Activated naive CD8-positive, alpha-beta T cell (primary cell): Measurements from ENCODE around the gene CHMP5.
A peak's percentile ranks its signal among the peaks of the same experiment; 100 is the strongest.

Source experiments
- H3K27ac Mint-ChIP-seq: one replicate; pipeline ENCODE4 v1.8.0; 2021; ENCODE audit warnings: mixed read lengths
- H3K27me3 Mint-ChIP-seq: one replicate; pipeline ENCODE4 v1.8.0; 2021; ENCODE audit warnings: mixed read lengths
- H3K36me3 Mint-ChIP-seq: one replicate; pipeline ENCODE4 v1.8.0; 2021; ENCODE audit warnings: mixed read lengths
- H3K4me1 Mint-ChIP-seq: one replicate; pipeline ENCODE4 v1.8.0; 2021; ENCODE audit warnings: low read depth, mixed read lengths
- H3K4me3 Mint-ChIP-seq: one replicate; pipeline ENCODE4 v1.8.0; 2021; ENCODE audit warnings: mild to moderate bottlenecking, mixed read lengths
- H3K9me3 Mint-ChIP-seq: one replicate; pipeline ENCODE4 v1.8.0; 2021; ENCODE audit warnings: low read depth, mixed read lengths

CHMP5 gene

GRCh38 chr9:33264473-33265177 lies at the start of gene CHMP5, which contains the start of gene BAG1:
Gene CHMP5, plus strand, starts transcription at chr9:33265049. Its CDS starts 30 bp downstream, at chr9:33265079.
Gene BAG1, minus strand, starts transcription at chr9:33264708.
- Mint-ChIP-seq H3K36me3 (peaks cover 10% of the 10 kb centered on the region), H3K4me3 (peak within 1 kb of the TSS; percentile 95), H3K27ac (peak within 1 kb of the TSS; percentile 96), H3K27me3 (no peaks in the 10 kb centered on the region), H3K4me1 (peaks cover 51% of the 10 kb centered on the region), H3K9me3 (no peaks in the 10 kb centered on the region)

GRCh38 chr9:33220681-33221567 lies 43.9 kb upstream of the CHMP5 start:
- no peaks in the 10 kb centered on the region for H3K36me3 Mint-ChIP-seq
- H3K4me3 Mint-ChIP-seq, result no peak overlapping the region
- H3K27ac Mint-ChIP-seq, result no peak overlapping the region
- no peaks in the 10 kb centered on the region for H3K9me3 Mint-ChIP-seq
- H3K27me3 Mint-ChIP-seq, result no peaks in the 10 kb centered on the region
- peaks cover 15% of the 10 kb centered on the region for H3K4me1 Mint-ChIP-seq

GRCh38 chr9:33221568-33221884 lies 43.3 kb upstream of the CHMP5 start:
- Mint-ChIP-seq H3K27ac (no peak overlapping the region), H3K9me3 (no peaks in the 10 kb centered on the region), H3K4me3 (no peak overlapping the region), H3K27me3 (no peaks in the 10 kb centered on the region), H3K4me1 (peaks cover 15% of the 10 kb centered on the region), H3K36me3 (no peaks in the 10 kb centered on the region)

GRCh38 chr9:33222031-33222430 lies 42.8 kb upstream of the CHMP5 start:
- H3K9me3 Mint-ChIP-seq, result no peaks in the 10 kb centered on the region
- H3K4me1 Mint-ChIP-seq, result peaks cover 15% of the 10 kb centered on the region
- H3K4me3 Mint-ChIP-seq, result no peak overlapping the region
- no peaks in the 10 kb centered on the region for H3K27me3 Mint-ChIP-seq
- H3K27ac Mint-ChIP-seq, result no peak overlapping the region
- no peaks in the 10 kb centered on the region for H3K36me3 Mint-ChIP-seq

GRCh38 chr9:33223696-33224095 lies 41.2 kb upstream of the CHMP5 start:
- Mint-ChIP-seq H3K27me3 (no peaks in the 10 kb centered on the region), H3K27ac (no peak overlapping the region), H3K4me3 (no peak overlapping the region), H3K9me3 (no peaks in the 10 kb centered on the region), H3K4me1 (peaks cover 15% of the 10 kb centered on the region), H3K36me3 (no peaks in the 10 kb centered on the region)

- Mint-ChIP-seq H3K36me3 (no peaks in the 10 kb centered on the region), H3K4me1 (peaks cover 15% of the 10 kb centered on the region), H3K9me3 (no peaks in the 10 kb centered on the region), H3K4me3 (no peak overlapping the region), H3K27ac (no peak overlapping the region), H3K27me3 (no peaks in the 10 kb centered on the region)
Measured at GRCh38 chr9:33225319-33226147, 39.3 kb upstream of the CHMP5 start.

GRCh38 chr9:33227008-33227398 lies 37.8 kb upstream of the CHMP5 start:
- H3K4me1 Mint-ChIP-seq, result peaks cover 9% of the 10 kb centered on the region
- no peak overlapping the region for H3K4me3 Mint-ChIP-seq
- H3K9me3 Mint-ChIP-seq, result no peaks in the 10 kb centered on the region
- no peaks in the 10 kb centered on the region for H3K27me3 Mint-ChIP-seq
- H3K36me3 Mint-ChIP-seq, result no peaks in the 10 kb centered on the region
- H3K27ac Mint-ChIP-seq, result no peak overlapping the region

- Mint-ChIP-seq H3K9me3 (no peaks in the 10 kb centered on the region), H3K4me3 (no peak overlapping the region), H3K4me1 (peaks cover 9% of the 10 kb centered on the region), H3K27me3 (no peaks in the 10 kb centered on the region), H3K27ac (no peak overlapping the region), H3K36me3 (no peaks in the 10 kb centered on the region)
Measured at GRCh38 chr9:33227741-33228140, 37.1 kb upstream of the CHMP5 start.

- Mint-ChIP-seq H3K4me1 (peaks cover 9% of the 10 kb centered on the region), H3K27me3 (no peaks in the 10 kb centered on the region), H3K4me3 (no peak overlapping the region), H3K27ac (no peak overlapping the region), H3K9me3 (no peaks in the 10 kb centered on the region), H3K36me3 (no peaks in the 10 kb centered on the region)
Measured at GRCh38 chr9:33228606-33229005, 36.2 kb upstream of the CHMP5 start.

- Mint-ChIP-seq H3K9me3 (no peaks in the 10 kb centered on the region), H3K4me1 (peaks cover 9% of the 10 kb centered on the region), H3K36me3 (no peaks in the 10 kb centered on the region), H3K27ac (no peak overlapping the region), H3K27me3 (no peaks in the 10 kb centered on the region), H3K4me3 (no peak overlapping the region)
Measured at GRCh38 chr9:33229359-33230114, 35.3 kb upstream of the CHMP5 start.

- Mint-ChIP-seq H3K4me1 (no peaks in the 10 kb centered on the region), H3K36me3 (no peaks in the 10 kb centered on the region), H3K27me3 (no peaks in the 10 kb centered on the region), H3K27ac (no peak overlapping the region), H3K9me3 (no peaks in the 10 kb centered on the region), H3K4me3 (no peak overlapping the region)
Measured at GRCh38 chr9:33230756-33231622, 33.9 kb upstream of the CHMP5 start.

- H3K4me1 Mint-ChIP-seq, result no peaks in the 10 kb centered on the region
- no peaks in the 10 kb centered on the region for H3K9me3 Mint-ChIP-seq
- no peaks in the 10 kb centered on the region for H3K27me3 Mint-ChIP-seq
- H3K27ac Mint-ChIP-seq, result no peak overlapping the region
- H3K36me3 Mint-ChIP-seq, result no peaks in the 10 kb centered on the region
- H3K4me3 Mint-ChIP-seq, result no peak overlapping the region
Measured at GRCh38 chr9:33231623-33231942, 33.3 kb upstream of the CHMP5 start.

GRCh38 chr9:33232815-33233214 lies 32.0 kb upstream of the CHMP5 start:
- no peak overlapping the region for H3K27ac Mint-ChIP-seq
- H3K36me3 Mint-ChIP-seq, result no peaks in the 10 kb centered on the region
- no peaks in the 10 kb centered on the region for H3K4me1 Mint-ChIP-seq
- no peaks in the 10 kb centered on the region for H3K27me3 Mint-ChIP-seq
- H3K4me3 Mint-ChIP-seq, result no peak overlapping the region
- no peaks in the 10 kb centered on the region for H3K9me3 Mint-ChIP-seq
